ENCODE results near the gene POLL.

GRCh38 chr10:101572126-101572525, 15.9 kb downstream of the POLL start:
- TF ChIP-seq CTCF (IDR thresholded peaks at IDR 0.05), result no peak
- TF ChIP-seq EZH2phosphoT487 (IDR thresholded peaks at IDR 0.05), result no peak
- TF ChIP-seq EZH2 (IDR thresholded peaks at IDR 0.05), result no peak
